Suprapubic skin (tissue), 4 donors: Measurements from ENCODE around the gene TMC7.

Experiments used
- POLR2A ChIP-seq, 2 donors: fragments of 450-650 bp; IDR thresholded peaks; one replicate each; pipeline ENCODE4 v1.6.1; 2017; ENCODE audit warnings: antibody characterized with exemption in 2 of 2, mild to moderate bottlenecking in 2 of 2, moderate library complexity in 2 of 2
- POLR2AphosphoS5 ChIP-seq, 3 donors: sonication (generic); formaldehyde crosslinking; IDR thresholded peaks; one replicate each; pipeline ENCODE4 v1.6.1; 2017; ENCODE audit warnings: antibody characterized with exemption in 3 of 3
- TF ChIP-seq, protein P1 (sequence below), 2 donors: fragments of 200-600 bp in 1 of 2; fragments of 450-650 bp in 1 of 2; sonication (generic) in 1 of 2; IDR thresholded peaks; one replicate each; pipeline ENCODE4 v1.5.1; 2016 to 2019; ENCODE audit warnings: antibody characterized with exemption in 2 of 2, mild to moderate bottlenecking in 1 of 2, moderate library complexity in 1 of 2

DNA sequence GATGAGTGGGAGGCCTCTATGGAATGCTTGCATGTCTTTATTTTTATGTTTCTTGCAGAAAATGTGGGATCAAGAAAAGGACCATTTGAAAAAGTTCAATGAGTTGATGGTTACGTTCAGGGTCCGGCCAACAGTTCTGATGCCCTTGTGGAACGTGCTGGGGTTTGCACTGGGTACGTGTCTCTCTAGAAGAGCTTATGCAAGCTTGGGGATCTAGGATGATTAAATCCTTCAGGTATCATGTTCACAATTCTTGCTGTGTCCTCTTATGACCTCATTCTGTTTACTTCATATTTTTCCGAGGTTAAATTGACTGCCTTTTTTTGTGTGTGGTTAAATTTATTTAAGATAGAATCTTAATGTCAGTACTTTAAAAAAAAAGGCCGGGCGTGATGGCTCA is 90.1 kb downstream of the TMC7 start:
- TF ChIP-seq, protein P1, sequence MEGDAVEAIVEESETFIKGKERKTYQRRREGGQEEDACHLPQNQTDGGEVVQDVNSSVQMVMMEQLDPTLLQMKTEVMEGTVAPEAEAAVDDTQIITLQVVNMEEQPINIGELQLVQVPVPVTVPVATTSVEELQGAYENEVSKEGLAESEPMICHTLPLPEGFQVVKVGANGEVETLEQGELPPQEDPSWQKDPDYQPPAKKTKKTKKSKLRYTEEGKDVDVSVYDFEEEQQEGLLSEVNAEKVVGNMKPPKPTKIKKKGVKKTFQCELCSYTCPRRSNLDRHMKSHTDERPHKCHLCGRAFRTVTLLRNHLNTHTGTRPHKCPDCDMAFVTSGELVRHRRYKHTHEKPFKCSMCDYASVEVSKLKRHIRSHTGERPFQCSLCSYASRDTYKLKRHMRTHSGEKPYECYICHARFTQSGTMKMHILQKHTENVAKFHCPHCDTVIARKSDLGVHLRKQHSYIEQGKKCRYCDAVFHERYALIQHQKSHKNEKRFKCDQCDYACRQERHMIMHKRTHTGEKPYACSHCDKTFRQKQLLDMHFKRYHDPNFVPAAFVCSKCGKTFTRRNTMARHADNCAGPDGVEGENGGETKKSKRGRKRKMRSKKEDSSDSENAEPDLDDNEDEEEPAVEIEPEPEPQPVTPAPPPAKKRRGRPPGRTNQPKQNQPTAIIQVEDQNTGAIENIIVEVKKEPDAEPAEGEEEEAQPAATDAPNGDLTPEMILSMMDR (IDR thresholded peaks at IDR 0.05), result no peak
- TF ChIP-seq POLR2A (IDR thresholded peaks at IDR 0.05), result no peak
- no peak for TF ChIP-seq POLR2AphosphoS5 (IDR thresholded peaks at IDR 0.05)
